ENCODE data around the gene RTN4. TPM values are rescaled to one million over a fixed set of nuclear protein-coding genes. Genes with fewer than 3 reads are reported as not detected.

Gene RTN4
- total RNA-seq, 1 experiment from 2014 or later, result 200 TPM

DNA sequence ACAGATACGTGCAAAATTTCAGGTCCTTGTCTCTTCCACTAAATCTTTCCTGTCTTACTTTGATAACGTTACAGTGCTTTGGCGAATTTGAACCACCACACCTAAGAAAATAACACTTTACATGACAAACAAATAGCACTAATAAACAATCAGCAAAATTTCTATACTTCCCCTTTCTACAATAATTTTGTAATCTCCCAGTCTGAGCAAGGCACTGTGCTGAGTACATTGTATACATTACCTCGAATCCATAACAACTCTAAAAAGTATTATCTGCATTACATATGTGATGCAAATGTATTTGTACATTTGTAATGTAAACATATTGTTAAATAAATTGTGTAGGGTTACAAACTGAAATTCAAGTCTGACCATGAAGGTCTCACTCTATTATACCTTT is 49.9 kb downstream of the RTN4 start:
- Histone ChIP-seq H2AK5ac (ENCODE audit: insufficient read length, low read length) (no peak overlapping the region), H4K20me1 (ENCODE audit: control insufficient read depth, insufficient read depth, insufficient read length) (no peaks in the 10 kb centered on the region), H2BK120ac (ENCODE audit: low read depth, low read length, poor library complexity, severe bottlenecking) (no peak overlapping the region), H3K27ac (ENCODE audit: insufficient read length, low read depth, low read length) (no peak overlapping the region), H3K79me1 (ENCODE audit: insufficient read depth, low read depth, low read length, poor library complexity, severe bottlenecking) (peaks cover 5% of the 10 kb centered on the region), H2BK5ac (ENCODE audit: insufficient read length, low read length) (no peak overlapping the region), H3K9ac (ENCODE audit: extremely low read depth, insufficient read length, low read length) (no peak overlapping the region), H3K23me2 (ENCODE audit: insufficient read length, low read depth, low read length, poor library complexity, severe bottlenecking) (no peaks in the 10 kb centered on the region), H3K27me3 (ENCODE audit: insufficient read depth, low read length) (no peaks in the 10 kb centered on the region), H3T11ph (ENCODE audit: low read length) (no peak overlapping the region), H3K9me3 (ENCODE audit: control insufficient read depth, low read depth, low read length) (no peaks in the 10 kb centered on the region), H3K56ac (ENCODE audit: insufficient read length, low read depth, low read length) (no peak overlapping the region), H3K18ac (ENCODE audit: insufficient read length, low read depth, low read length) (no peak overlapping the region), H2BK12ac (ENCODE audit: insufficient read length, low read depth, low read length) (no peak overlapping the region), H3K14ac (ENCODE audit: insufficient read depth, low read length) (no peak overlapping the region), H3K4me1 (ENCODE audit: insufficient read depth, low read length) (peaks cover 2% of the 10 kb centered on the region), H4K5ac (ENCODE audit: insufficient read length, low read depth, low read length) (no peak overlapping the region), H2BK20ac (ENCODE audit: low read depth, low read length, poor library complexity, severe bottlenecking) (no peak overlapping the region), H3K4ac (ENCODE audit: low read depth, low read length) (no peak overlapping the region), H3K79me2 (ENCODE audit: insufficient read depth, low read length) (peaks cover 41% of the 10 kb centered on the region; the same call in 1 of the 2 replicates), H4K8ac (replicated peaks; ENCODE audit: insufficient read length, low read depth, low read length) (no peak overlapping the region), H3K4me2 (ENCODE audit: insufficient read depth, insufficient read length, low read length) (no peak overlapping the region), H3K23ac (ENCODE audit: insufficient read length, low read depth, low read length) (no peak overlapping the region), H2BK15ac (ENCODE audit: low read depth, low read length) (no peak overlapping the region), H2AFZ (ENCODE audit: low read length) (no peak overlapping the region), H4K91ac (ENCODE audit: insufficient read length, low read depth, low read length) (no peak overlapping the region)
- no CpG with 5 or more reads among the region's 4 CpGs for WGBS (ENCODE audit: extremely low coverage, insufficient read length, low lambda C conversion rate)
- no peak for DNase-seq
- no peak overlapping the region for H3K4me3 Mint-ChIP-seq
- H3K4me1 Mint-ChIP-seq, result peaks cover 27 to 40% of the 10 kb centered on the region in 2 experiments
- 0 out of 7 replicates have a peak, but pooled peaks cover 0 to 3% (median 0%) of the 10 kb centered on the region in 3 experiments for H3K36me3 Mint-ChIP-seq (ENCODE audit: insufficient read depth in 1 of 3, low read depth in 3 of 3)
- TF ChIP-seq, protein P1, sequence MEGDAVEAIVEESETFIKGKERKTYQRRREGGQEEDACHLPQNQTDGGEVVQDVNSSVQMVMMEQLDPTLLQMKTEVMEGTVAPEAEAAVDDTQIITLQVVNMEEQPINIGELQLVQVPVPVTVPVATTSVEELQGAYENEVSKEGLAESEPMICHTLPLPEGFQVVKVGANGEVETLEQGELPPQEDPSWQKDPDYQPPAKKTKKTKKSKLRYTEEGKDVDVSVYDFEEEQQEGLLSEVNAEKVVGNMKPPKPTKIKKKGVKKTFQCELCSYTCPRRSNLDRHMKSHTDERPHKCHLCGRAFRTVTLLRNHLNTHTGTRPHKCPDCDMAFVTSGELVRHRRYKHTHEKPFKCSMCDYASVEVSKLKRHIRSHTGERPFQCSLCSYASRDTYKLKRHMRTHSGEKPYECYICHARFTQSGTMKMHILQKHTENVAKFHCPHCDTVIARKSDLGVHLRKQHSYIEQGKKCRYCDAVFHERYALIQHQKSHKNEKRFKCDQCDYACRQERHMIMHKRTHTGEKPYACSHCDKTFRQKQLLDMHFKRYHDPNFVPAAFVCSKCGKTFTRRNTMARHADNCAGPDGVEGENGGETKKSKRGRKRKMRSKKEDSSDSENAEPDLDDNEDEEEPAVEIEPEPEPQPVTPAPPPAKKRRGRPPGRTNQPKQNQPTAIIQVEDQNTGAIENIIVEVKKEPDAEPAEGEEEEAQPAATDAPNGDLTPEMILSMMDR (conservative IDR thresholded peaks at IDR 0.05), result no peak
- H3K27me3 Mint-ChIP-seq (ENCODE audit: low read depth), result no peaks in the 10 kb centered on the region
- H3K9me3 Mint-ChIP-seq, result no peaks in the 10 kb centered on the region
- peak overlapping the region in 1 of 3 experiments; percentile 23; a peak in 2 of 7 replicates for H3K27ac Mint-ChIP-seq

All from H9 (cell line).